ENCODE results near the gene MMP26. TPM values are rescaled to one million over a fixed set of nuclear protein-coding genes. Genes with fewer than 3 reads are reported as not detected.
"Not testable (repeated sequence)": the region's sequence is repeated elsewhere in the genome, so short reads cannot be mapped to it uniquely, and the experiment has no call there.

Gene MMP26
- total RNA-seq, 2 donors from 2014 or later = not detected

DNA sequence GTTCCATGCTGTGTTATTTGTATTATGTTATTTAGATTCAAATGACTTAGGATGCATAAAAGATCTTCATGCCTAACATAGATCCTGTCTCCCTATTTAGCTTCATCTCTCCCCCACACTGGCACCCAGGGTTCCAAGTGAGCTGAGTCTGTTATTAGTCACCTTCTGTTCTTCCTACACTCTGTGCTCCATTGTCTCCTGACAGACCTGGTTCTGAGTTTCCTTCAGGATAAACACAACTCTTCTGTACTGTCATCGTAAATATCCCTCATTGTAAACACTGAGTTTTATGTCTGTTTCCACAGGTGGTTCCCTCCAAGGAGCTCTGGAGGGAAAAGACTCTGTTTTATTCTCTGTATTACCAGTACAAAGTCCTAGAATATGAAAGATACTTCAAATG, 8.7 kb downstream of the MMP26 start:
- Mint-ChIP-seq H3K9me3 (no peaks in the 10 kb centered on the region), H3K36me3 (ENCODE audit: low read depth) (no peaks in the 10 kb centered on the region), H3K27ac (no peak overlapping the region), H3K4me3 (no peak overlapping the region), H3K4me1 (peaks cover 12% of the 10 kb centered on the region), H3K27me3 (ENCODE audit: insufficient read depth) (no peaks in the 10 kb centered on the region)
- no peak for DNase-seq
- Histone ChIP-seq H3K4me3 (ENCODE audit: low read length) (no peak overlapping the region), H3K36me3 (ENCODE audit: control insufficient read depth, insufficient read depth, low read length) (no peaks in the 10 kb centered on the region), H3K9ac (ENCODE audit: extremely low read depth, low read length, poor library complexity, severe bottlenecking) (no peak overlapping the region), H3K9me3 (ENCODE audit: control insufficient read depth, low read length) (no peaks in the 10 kb centered on the region), H3K4me1 (ENCODE audit: control insufficient read depth, insufficient read depth, low read length) (no peaks in the 10 kb centered on the region), H3K27me3 (ENCODE audit: control insufficient read depth, insufficient read depth, low read length, poor library complexity, severe bottlenecking) (no peaks in the 10 kb centered on the region), H3K27ac (ENCODE audit: low read depth, low read length) (no peak overlapping the region)
- no peak for TF ChIP-seq CTCF (conservative IDR thresholded peaks at IDR 0.05)
- WGBS, 2 experiments (ENCODE audit: insufficient coverage in 1 of 2, insufficient read length in 1 of 2) = 89% methylated on average over 1 of the region's 1 CpG; no CpG with 5 or more reads in 1 of the 2 experiments

DNA sequence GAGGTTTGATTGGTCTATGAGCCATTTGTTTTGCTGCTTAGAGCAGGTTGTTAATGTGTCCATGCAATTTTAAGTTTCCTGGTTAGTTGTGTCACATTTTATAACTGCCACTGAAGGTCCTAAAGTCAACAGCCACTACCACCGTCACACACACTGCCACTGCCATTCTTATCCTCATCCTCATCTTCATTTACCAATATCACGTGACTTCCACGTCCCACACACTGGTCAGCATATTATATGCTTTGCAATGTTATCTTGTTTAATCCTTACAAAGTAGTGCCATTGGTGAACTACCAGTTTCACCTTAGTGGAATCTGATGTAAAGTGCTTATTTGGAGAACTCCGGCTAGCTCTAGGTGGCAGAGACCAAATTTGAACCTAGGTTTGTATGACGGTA, 9.7 kb downstream of the MMP26 start:
- no peaks in the 10 kb centered on the region for H3K9me3 Mint-ChIP-seq
- H3K36me3 Mint-ChIP-seq (ENCODE audit: low read depth) = no peaks in the 10 kb centered on the region
- H3K9me3 ChIP-seq (ENCODE audit: control insufficient read depth, low read length) = no peaks in the 10 kb centered on the region
- no peaks in the 10 kb centered on the region for H3K27me3 ChIP-seq (ENCODE audit: control insufficient read depth, insufficient read depth, low read length, poor library complexity, severe bottlenecking)
- no peaks in the 10 kb centered on the region for H3K4me1 ChIP-seq (ENCODE audit: control insufficient read depth, insufficient read depth, low read length)
- TF ChIP-seq CTCF (conservative IDR thresholded peaks at IDR 0.05) = no peak
- H3K27ac ChIP-seq (ENCODE audit: low read depth, low read length) = no peak overlapping the region
- H3K36me3 ChIP-seq (ENCODE audit: control insufficient read depth, insufficient read depth, low read length) = no peaks in the 10 kb centered on the region
- H3K4me3 Mint-ChIP-seq = no peak overlapping the region
- peaks cover 20% of the 10 kb centered on the region for H3K4me1 Mint-ChIP-seq
- DNase-seq = no peak
- H3K27me3 Mint-ChIP-seq (ENCODE audit: insufficient read depth) = no peaks in the 10 kb centered on the region
- 88 to 100% methylated on average over 1 to 4 of the region's 5 CpGs for WGBS, 2 experiments (ENCODE audit: insufficient coverage in 1 of 2, insufficient read length in 1 of 2)
- no peak overlapping the region for H3K9ac ChIP-seq (ENCODE audit: extremely low read depth, low read length, poor library complexity, severe bottlenecking)
- H3K27ac Mint-ChIP-seq = no peak overlapping the region
- no peak overlapping the region for H3K4me3 ChIP-seq (ENCODE audit: low read length)

DNA sequence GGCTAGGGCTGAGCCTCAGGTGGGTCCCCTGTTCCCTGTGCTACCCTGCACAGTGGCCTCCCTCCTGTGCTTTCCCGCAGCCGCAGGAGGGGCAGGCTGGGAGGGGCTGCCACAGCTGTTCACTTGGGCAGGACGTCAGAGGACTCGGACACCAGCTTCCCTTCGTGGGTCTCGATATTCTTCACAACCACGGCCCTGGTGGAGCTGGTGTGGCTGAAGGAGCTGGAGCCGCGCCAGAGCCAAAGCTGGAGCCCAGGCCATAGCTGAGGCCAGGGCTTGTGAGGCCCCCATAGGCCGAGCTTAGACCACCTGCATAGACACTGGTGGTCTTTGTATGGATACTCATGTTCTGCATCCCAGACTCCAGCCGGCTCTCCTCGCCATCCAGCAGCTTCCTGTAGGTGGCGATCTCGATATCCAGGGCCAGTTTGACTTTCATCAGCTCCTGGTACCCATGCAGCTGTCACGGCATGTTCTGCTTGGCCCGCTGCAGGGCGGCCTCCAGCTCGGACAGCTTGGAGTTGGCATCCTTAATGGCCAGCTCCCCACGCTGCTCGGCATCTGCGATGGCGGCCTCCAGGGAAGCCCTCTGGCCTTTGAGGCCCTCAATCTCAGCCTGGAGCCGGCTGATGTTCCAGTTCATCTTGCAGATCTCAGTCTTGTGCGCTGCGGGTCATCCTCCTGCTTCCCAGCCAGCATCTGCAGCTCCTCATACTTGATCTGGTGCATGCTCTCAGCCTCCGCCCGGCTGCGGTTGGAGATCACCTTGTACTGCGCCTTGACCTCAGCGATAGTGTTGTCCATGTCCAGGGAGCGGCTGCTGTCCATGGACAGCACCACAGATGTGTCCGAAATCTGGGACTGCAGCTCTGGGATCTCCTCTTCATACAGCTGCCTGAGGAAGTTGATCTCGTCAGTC, 18.3 kb downstream of the MMP26 start:
- not testable (repeated sequence) for H3K4me3 ChIP-seq (ENCODE audit: low read length); H3K9me3 Mint-ChIP-seq; H3K27ac ChIP-seq (ENCODE audit: low read depth, low read length); H3K27ac Mint-ChIP-seq; H3K27me3 Mint-ChIP-seq (ENCODE audit: insufficient read depth); H3K4me3 Mint-ChIP-seq; H3K9me3 ChIP-seq (ENCODE audit: control insufficient read depth, low read length); H3K27me3 ChIP-seq (ENCODE audit: control insufficient read depth, insufficient read depth, low read length, poor library complexity, severe bottlenecking); H3K4me1 ChIP-seq (ENCODE audit: control insufficient read depth, insufficient read depth, low read length); H3K36me3 Mint-ChIP-seq (ENCODE audit: low read depth); H3K4me1 Mint-ChIP-seq; H3K36me3 ChIP-seq (ENCODE audit: control insufficient read depth, insufficient read depth, low read length); H3K9ac ChIP-seq (ENCODE audit: extremely low read depth, low read length, poor library complexity, severe bottlenecking)
- 93 to 98% methylated on average over 23 to 33 of the region's 33 CpGs for WGBS, 2 experiments (ENCODE audit: insufficient coverage in 1 of 2, insufficient read length in 1 of 2)
- peak; percentile 87 for DNase-seq
- TF ChIP-seq CTCF (conservative IDR thresholded peaks at IDR 0.05) = peak; percentile 75

Data from endodermal cell (in vitro differentiated cells).